Middle frontal gyrus (tissue), 1 donor: Measurements from ENCODE around the gene ADAMTS4.
A peak's percentile ranks its signal among the peaks of the same experiment; 100 is the strongest.

Source experiments
- DNase-seq: peaks from one replicate; pipeline ENCODE4 v3.0.0-alpha.2; 2015; ENCODE audit warnings: low spot score; ENCODE audit errors: extremely low spot score

Gene ADAMTS4

DNA sequence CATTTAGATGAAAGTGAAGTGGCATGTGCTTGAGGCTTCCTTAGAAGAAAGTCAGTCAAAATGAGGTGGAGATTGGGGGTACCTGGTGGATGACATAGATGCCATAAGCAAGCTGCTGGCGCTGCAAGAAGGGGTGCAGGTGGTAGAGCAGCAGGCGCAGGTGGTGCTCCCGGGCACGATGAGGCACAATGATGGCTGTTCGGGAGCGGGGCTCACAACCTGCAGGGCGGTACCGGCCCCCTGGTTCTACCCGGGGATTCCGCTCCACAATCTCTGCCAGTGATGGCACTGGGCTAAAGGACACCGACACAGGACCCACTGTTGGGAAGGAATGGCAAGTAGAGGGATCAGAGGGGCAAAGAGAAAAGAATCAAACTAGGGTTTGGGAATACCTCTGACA is 23.9 kb downstream of the ADAMTS4 start:
- no peak for DNase-seq

DNA sequence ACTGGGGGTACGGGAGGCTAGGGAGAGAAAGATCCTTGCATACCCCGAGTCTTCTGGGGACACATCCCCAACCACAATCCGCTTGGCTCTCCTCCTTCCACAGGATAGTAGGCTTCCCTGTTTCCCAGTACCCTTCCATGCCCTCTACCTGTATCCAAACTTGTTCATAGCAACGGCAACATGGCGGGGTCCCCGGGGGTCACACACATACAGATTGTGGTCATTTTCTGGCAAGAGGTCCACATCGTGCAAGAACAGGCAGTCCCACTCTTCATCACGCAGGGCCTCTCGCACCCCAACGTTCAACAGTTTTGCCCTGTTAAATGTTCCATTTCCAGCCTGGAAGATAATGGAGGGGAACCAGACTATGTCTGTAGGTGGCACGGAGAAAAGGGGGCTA is 25.1 kb downstream of the ADAMTS4 start:
- DNase-seq = no peak

DNA sequence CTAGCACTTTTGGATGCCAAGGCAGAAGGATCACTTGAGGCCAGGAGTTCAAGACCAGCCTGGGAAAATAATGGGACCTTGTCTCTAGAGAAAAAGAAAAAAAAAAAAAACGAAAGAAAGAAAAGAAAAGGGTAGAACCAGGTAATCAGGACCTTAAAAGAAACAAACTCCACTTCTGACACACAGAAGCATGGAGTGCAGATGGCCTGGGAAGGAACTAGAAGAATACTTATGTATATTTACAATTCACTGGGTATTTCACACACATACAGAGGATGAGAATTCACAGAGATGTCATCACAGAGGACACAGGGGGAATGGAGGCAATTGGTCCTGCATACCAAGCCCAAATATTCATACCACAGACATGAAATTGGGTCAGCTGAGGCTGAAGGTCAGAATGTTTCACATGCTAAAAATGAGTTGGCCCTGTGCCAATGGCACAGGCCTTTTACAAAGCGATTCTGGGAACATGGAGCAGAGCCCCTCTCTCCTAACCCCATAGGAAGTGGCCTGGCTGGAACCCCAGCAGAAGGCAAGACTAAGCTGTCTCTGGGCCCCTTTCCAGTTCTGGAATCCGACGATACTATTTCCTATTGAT is 26.0 kb downstream of the ADAMTS4 start:
- DNase-seq = no peak

DNA sequence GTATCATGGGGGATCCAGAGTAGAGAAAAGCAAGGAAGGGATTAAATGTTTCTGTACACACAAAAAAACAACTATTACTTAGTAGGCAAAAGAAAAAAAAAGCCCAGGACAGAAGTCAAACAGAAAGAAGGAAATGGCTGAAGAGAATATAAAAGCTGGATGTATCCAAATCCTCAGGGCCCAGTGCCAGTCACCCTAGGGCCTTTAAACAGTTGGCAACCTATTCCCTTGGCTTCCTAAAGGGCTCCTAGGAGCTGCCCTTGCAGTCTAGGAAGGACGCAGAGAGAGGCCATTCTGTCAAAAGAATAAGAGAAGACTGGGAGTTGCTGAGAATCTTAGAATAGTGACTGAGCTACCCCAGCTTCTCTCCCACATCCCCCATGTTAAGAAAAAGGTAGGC is 26.5 kb downstream of the ADAMTS4 start:
- DNase-seq = no peak

DNA sequence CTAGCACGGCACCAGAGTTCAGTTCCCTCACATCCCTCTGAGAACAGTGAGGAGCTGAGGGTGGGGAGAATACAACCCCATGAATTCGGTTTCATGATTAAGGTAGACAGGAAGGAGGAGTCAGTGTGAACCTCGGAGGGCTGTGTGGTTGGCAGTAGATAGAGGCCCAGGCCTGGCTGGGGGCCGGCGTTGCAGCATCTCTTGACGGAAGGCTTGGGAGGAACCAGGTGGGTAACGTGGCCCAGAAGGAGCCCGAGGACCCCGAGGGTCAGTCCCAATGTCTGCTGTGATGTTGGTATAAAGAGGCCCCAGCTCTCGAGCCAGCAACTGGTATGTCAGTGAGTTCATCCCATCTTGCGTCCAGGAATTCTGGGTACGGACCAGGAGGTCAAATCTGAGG is 27.2 kb downstream of the ADAMTS4 start:
- DNase-seq = no peak

DNA sequence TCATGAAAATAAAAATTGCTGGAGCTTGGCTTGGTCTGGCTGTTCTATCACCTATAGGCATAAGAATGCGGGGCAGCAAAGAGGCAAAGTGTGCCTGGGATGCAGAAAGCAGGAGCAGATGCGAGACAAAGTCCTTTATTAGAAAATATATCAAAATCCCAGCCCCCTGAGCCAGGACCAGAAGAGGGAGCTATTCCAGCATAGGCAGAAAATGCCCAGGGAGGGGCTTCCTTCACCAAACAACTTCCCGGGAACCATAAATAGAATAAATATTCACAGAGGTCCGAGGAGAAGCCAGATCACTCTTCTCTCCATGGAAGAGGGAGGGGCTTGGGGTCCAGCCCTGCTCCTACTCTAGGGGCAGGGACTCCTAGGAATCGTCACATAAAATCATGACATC is 27.7 kb downstream of the ADAMTS4 start:
- DNase-seq = no peak

DNA sequence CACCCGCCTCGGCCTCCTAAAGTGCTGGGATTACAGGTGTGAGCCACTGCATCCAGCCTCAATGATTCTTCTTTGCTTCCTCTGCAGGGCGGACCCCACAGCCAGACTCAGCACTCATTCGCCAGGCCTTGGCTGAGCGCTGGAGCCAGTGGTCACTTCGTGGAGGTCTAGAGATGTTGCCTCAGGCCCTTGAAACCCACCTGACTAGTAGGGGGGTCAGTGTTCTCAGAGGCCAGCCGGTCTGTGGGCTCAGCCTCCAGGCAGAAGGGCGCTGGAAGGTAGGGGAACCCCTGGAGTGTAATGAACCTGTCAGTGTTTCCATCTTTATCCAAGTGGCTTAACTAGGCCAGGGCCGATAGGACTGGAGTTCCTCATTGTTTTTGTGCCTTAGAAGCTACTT is 29.9 kb downstream of the ADAMTS4 start:
- no peak for DNase-seq

DNA sequence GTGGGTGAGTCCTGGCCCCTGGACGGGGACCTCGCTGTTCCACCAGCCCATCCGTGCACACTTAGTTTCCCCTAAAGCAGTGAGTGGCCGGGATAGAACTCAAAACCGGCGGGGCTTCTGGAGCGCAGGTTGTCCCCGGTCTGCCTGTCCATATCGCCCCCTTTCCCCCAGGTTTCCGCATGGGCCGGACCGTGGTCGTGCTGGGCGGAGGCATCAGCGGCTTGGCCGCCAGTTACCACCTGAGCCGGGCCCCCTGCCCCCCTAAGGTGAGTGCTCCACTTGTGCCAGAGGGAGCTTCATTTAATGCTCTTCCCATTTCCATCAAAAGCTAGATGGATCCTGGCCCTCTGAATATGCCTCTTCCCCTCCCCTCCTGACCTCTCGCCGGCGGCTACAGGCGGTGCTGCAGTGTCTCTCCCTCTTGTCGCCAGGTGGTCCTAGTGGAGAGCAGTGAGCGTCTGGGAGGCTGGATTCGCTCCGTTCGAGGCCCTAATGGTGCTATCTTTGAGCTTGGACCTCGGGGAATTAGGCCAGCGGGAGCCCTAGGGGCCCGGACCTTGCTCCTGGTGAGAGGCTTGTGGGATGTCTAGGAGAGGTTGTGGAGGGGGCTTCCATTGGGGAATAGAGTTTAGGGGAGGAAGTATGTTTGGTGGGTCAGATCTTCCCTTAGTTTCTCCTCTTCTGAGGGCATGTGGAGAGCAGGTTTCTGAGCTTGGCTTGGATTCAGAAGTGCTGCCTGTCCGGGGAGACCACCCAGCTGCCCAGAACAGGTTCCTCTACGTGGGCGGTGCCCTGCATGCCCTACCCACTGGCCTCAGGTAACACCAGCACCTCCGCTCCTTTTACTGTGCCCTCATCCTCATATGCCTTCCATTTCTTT is 31.9 kb downstream of the ADAMTS4 start:
- DNase-seq = no peak

DNA sequence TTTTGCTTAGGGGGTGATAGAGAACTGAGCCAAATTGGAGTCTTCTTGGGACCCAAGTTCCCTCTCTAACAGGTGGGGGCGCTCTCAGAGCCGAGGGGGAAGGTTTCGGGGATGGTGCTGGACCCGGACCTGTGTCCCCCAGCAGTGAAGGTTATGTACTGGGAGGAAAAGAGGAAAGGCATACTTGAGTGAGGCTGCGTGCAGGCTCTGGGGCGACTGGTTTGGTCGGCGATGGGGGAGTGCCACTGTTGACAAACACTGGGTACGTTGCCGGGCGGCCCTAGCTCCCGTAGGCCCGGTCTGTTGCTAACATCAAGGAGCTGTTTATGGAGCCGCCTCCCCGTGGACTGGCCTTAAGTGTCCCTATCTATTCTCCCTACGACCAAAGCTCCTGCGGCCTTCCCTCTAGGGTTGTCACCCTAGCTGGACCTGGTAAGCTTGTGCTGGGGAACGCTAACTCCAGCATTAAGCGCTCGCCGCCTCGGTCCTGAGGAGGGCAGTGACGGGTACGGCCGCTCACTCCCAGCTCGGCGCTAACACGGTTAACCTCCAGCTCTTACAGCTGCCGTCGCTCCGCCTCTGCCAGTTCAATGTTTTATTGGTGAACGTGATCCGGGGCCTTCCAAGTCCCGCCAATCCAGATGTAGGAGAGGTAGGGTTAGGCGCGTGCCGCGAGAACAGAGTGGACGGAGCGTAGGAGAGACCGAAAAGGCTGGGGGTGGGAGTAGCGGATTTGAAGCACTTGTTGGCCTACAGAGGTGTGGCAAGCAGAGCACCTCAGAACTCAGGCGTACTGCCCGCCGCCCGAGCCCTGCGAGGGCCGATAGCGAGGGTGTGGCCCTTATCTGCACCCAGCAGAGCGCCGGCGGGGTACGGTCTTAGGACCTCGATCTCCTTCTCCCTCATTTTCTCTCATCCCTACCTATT is 32.8 kb downstream of the ADAMTS4 start, which contains the start of gene PPOX:
PPOX (plus strand) TSS at position 685 of the 927 bp plus-strand sequence. CDS start 422 bp downstream, outside the sequence.
- DNase-seq = peak; percentile 99

DNA sequence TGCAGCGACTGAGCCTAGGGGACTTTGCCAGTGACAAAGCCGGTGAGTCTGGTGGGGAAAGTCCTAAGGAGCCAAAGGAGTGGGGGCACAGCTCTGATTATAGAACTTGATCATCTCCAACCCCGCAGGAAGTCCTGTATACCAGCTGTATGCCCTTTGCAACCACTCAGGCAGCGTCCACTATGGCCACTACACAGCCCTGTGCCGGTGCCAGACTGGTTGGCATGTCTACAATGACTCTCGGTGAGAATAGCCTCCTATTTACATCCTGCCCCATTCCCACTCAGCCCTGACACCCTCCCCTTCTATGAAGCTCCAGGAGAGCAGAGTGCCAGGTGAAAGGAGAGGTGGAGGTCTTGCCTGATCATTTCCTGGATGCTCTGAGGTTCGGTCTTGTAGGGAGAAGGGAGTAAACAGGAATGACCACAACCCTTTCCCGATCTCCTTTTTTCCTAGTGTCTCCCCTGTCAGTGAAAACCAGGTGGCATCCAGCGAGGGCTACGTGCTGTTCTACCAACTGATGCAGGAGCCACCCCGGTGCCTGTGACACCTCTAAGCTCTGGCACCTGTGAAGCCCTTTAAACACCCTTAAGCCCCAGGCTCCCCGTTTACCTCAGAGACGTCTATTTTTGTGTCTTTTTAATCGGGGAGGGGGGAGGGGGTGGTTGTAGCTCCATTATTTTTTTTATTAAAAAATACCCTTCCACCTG is 33.8 kb downstream of the ADAMTS4 start:
- DNase-seq = no peak

DNA sequence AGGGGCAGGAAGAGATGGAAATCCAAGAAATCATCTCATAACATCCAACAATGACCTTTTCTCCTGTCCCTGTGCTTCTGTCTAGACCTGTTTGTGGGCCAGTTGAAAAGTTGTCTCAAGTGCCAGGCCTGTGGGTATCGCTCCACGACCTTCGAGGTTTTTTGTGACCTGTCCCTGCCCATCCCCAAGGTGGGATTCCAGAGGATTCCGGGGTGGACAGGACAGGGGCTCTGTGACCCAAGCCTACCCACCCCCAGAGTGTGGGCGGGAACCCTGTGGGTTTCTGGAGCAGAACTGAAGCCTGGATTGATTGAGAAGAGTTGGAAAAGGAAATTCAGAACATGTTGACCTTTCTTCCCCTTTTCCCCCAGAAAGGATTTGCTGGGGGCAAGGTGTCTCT is 35.1 kb downstream of the ADAMTS4 start:
- no peak for DNase-seq

DNA sequence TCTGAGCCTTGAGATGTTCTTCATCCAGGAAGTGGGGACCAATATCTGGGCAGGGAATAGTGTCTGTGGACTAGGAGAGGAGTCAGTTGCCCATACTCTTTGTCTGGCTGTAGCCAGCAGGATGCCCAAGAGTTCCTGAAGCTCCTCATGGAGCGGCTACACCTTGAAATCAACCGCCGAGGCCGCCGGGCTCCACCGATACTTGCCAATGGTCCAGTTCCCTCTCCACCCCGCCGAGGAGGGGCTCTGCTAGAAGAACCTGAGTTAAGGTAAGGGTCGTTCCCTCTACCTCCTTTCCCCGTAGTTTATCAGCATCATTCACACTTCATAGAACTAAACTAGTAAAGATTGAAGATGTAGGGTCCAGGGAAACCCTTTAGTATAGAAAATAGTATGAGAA is 36.0 kb downstream of the ADAMTS4 start:
- DNase-seq = no peak

DNA sequence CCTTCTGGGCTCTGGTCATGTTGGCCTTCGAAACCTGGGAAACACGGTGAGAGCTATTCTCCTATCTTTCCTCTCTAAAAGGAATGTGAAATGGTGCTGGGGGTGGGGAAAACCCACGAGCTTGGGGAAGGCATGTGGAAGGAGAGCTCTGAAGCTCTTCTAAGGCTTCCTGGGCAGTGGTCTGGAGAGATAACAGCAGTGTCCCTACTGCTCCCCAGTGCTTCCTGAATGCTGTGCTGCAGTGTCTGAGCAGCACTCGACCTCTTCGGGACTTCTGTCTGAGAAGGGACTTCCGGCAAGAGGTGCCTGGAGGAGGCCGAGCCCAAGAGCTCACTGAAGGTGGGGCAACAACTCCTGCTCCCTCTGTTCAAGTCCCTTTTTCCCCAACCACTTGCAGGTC is 36.8 kb downstream of the ADAMTS4 start:
- DNase-seq = no peak

DNA sequence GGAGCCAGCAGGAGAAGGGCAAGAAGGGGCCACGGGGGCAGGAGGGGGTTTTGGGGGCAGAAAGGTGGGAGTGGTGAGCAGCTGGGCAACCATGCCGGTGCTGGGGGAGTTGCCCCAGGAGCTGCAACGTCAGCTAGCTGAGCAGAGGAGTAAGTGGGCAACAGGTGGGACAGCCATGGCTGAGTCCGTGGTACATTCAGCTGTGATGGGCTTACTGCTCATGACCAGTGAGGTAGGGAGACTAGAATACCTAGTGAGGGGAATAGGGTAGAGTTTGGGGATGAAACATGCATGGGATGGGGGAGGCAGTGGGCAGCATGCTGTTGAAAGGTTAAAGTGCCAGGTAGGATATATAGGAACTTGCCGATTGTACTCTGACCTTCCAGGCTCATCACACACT is 37.2 kb downstream of the ADAMTS4 start:
- DNase-seq = no peak

DNA sequence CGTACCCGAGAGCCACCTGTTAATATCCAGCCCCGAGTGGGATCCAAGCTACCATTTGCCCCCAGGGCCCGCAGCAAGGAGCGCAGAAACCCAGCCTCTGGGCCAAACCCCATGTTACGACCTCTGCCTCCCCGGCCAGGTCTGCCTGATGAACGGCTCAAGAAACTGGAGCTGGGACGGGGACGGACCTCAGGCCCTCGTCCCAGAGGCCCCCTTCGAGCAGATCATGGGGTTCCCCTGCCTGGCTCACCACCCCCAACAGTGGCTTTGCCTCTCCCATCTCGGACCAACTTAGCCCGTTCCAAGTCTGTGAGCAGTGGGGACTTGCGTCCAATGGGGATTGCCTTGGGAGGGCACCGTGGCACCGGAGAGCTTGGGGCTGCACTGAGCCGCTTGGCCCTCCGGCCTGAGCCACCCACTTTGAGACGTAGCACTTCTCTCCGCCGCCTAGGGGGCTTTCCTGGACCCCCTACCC is 38.1 kb downstream of the ADAMTS4 start:
- DNase-seq = no peak

DNA sequence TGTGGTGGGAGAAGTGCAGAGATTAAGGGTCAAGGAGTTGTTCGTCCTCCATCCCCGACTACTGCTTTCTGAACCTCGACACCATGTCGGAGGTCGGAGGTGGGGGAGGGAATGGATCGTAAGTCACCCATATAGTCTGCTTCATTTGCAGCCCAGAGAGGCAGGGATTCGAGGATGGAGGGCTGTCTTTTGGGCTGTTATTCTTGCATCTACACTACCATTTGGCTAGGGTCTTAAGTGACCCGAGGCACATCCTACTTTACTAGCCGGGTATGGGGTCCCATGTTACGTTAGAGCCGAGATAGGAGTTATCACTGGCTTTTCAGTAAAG is 39.0 kb downstream of the ADAMTS4 start:
- no peak for DNase-seq

DNA sequence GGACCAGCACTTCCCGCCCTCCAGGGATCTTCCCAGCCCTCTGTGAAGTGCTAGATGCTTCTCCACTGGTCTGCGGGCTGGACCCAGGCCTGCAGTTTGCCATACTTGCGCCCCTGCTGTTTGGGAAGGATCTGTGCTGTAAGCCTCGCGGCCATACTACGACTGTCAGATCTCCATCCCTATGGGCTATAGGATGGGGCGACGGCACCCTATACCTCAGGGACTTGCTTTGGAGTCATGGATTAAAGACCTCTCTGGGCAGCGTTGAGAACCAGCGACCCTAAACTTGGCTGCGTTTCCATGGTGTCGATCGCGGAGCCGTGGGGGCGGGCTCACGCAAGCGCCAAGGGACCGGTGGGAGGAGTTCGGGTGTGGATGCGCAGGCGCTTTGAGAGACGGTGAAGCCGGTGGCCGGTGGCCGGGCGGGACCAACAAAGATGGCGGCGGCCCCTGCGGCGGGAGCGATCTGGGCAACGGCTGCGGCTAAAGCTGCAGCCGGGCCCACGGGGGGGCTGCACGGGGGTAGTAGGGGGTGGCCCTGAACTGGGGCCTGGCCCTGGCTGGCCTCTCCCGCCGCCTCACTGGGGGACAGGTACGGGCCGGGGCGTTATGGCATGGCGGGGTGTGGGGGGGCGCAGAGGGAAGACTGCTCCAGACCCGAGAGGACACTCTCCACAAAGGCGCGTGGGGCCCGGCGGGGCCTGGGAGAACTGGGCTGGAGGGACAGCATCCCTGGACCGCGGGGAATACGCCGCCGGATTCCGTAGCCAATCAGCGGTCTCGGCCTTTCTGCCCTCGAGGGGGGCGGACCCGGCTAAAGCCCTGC is 39.6 kb downstream of the ADAMTS4 start, which contains the start of gene USP21:
USP21 (plus strand) TSS at position 414 of the 826 bp plus-strand sequence. CDS start 1,141 bp downstream, outside the sequence.
- DNase-seq = peak; percentile 94

DNA sequence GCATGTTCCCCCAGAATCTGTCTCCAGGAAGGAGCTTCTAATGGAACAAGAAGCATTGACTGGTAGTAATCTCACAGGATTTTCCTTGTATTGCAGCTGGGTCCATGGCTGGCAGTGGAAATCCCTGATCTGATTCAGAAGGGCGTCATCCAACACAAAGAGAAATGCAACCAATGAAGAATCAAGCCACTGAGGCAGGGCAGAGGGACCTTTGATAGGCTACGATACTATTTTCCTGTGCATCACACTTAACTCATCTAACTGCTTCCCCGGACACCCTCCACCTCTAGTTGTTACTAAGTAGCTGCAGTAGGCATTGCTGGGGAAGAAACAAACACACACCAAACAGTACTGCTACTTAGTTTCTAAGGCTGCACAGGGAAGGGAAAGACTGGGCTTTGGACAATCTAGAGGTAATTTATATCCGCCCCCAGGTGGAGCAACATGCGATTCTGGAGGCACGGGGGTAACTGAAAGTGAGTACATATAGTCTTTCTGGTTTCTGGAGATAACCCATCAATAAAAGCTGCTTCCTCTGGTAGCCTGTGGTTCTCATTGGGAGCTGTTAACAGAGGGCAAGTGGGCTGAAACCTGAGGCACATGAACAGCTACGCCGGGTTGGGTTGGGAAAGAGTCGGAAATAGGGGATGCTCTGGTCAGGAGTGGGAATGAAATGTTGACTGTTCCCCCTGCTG is 40.4 kb downstream of the ADAMTS4 start:
- no peak for DNase-seq

DNA sequence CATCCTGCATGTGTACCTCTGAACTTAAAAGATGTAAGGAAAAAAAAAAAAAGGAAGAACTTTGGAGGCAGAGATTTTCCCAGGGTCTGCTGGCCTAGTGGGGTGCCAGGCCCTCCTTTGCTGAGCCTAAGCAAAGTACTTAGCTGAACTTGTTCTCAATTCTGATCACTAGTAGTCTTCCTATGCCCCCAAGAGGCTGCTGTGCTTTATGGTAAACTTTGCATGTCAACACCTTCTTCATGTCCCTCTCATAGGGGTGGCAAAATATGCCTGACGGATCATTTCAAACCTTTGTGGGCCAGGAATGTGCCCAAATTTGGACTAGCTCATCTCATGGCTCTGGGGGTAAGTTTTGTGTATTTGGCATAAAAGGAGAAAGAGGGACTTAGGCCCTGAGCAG is 41.0 kb downstream of the ADAMTS4 start:
- DNase-seq = no peak
